ENCODE results near the gene FNDC7.
"Not testable (repeated sequence)": the region's sequence is repeated elsewhere in the genome, so short reads cannot be mapped to it uniquely, and the experiment has no call there.

Gene FNDC7

DNA sequence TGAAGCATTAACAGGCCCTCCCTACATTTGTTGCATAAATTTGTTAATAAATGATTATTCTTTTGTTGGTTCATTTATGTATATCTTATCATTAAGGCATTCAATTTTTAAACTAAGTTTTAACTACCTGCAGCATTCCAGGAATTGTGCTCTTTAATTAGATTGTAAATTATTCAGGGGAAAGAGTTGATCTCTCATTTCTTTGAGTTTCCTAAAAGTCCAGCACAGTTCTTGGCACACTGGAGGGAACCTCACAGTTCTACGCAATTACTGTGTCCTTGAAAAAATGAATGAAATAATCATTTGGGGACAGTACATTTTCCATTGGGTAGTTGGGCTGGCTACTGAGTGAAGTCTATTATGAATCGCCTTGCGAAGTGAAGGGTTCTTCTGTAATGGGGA lies 33.3 kb downstream of the FNDC7 start:
- no peak for DNase-seq

DNA sequence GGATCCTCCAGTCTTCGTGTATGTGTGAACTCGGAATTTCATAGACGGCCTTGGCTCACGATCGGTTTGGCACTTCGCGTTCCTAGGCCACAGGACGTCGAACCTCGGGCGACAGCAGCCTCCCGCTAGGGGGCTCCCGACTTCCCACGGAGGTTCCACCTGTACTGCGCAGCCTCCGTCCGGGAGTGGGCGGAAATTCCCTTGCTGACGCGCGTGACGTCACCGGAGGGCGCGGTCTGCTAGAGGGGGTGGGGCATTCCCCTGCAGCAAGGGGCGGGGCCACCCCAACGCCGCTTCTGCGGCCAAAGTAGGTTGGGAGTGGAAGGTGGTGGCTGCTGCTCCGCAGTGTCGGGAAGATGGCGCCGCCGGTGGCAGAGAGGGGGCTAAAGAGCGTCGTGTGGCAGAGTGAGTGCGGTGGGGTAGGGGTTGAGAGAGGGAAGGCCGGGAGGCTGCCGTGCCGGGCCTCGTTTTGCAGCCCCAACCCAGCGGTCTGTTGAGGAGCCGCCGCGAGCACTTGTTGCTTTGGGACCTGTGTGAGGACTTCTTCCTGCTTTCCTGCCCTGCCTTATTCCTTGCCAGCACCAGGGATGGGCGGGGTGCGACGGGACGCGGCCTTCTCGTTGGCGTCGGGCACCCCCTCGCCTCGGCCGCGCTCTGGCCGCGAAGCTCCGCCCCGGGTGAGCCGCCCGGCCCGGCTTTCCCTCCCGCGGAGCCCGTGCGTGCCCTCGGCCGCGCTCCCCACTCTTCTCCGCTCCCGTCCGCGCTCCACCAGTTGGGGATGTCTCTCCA lies 33.9 kb downstream of the FNDC7 start, which contains the start of gene STXBP3:
Gene STXBP3 (plus strand): TSS at position 293 of the 789 bp plus-strand sequence. CDS start 64 bp downstream, at position 357.
- DNase-seq, result peak; percentile 57

DNA sequence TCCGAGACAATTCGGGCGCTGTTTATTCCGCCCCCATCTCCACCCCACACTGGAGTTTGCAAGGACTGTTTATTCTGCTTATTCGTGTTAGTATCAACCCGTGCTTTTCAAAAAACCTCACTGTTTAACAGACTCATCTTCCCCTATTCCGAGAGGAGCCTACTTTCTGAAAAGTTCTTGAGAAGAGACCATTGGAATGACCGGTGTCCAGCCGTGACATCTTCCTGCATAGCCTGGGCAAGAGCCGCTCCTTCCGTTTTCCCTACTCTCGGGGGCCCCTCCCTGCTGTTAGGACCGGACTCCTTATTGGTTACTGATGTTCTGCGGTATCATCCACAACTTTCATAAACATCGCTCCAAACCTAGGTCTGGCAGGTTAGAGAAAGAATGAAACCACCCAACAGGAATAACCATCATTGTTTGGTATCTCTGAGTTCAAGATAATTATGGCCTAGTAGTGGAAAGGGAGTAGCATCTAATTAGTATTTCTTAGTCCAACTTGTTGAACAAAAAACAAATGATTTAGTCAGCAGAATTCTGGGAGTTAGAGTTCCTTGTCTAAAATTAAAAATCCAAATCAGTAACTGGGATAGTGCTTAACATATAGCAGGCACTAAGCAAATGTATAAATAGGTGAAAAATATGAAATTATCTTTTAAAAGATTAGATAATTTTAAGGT lies 34.6 kb downstream of the FNDC7 start:
- no peak for DNase-seq

DNA sequence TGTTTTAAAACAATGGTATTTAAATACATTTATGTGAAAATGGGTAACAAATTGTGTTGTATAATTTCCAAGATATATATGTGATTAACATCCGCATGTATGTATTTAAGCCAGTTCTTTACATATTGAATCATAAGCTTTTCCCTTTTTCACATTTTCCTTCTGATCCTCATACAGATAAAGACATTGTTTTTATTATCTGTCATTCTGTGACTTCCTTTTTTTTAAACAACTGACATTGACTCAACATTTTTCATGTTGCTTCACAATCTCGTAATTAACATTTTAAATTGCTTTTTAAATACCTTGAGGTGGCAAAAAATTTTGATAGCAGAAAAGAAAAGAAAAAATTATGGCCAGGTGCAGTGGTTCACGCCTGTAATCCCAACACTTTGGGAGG lies 35.2 kb downstream of the FNDC7 start:
- no peak for DNase-seq

DNA sequence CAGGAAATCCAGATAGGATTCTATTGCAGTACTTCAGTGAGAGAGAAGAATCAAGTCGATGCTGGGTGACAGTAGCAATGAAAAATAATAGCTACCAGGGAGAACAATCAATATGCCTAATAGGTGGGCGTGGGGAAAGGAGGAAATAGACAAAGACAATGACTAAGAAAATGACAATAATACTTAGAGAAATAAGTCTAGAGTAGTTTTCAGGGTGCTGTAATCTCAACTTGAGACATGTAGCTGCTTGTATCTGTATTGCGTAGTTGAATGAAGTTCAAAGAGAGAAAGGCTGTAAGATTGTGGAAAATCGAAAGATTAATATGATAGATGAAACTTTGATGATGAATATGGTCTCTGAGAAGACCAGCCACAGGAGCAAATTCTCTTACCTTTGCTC lies 36.4 kb downstream of the FNDC7 start:
- no peak for DNase-seq

DNA sequence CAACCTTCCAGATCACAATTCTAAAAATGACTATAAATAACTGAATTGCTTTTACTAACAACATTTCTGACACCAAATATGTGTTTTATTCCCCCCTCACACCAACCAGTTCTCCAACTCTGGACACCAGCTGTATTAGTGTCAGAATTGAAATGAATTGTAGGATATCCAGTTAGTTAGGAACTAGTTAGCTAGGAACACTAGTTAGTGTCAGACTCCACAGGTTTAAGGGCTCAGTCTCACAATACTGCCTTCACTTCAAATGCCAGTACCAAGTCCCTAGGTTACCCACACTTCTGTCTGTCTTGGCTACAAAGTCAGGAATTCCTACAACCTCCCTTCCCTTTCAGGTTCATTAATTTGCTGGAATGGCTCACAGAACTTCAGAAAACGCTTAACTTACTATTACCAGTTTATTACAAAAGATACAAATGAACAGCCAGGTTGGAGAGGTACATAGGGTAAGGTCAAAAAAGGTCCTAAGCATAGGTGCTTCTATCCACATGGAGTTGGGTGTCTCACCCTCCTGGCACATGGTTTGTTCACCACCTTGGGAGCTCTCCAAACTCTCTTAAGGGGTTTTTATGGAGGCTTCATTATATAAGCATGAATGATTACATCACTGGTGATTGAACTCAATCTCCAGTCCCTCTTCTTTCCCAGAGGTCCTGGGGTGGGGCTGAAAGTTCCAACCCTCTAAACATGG lies 37.9 kb downstream of the FNDC7 start:
- no peak for DNase-seq

DNA sequence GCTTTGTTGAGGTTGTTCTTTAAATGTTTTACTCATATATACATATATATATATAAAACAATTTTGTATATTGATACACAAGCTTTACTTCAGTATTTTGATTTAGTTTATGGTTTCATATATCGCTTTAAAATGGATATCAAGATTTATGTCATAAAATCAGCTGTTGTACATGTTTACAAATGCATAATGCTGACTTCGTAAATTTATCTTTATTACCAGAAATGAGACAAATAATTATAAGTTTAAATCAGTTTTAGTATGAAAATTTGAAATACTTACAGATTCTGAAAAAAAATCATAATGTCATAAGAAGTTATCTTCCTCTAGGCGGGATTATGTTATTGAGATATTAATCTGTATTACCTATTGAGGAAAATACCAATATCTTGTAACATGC lies 40.7 kb downstream of the FNDC7 start:
- DNase-seq, result no peak

DNA sequence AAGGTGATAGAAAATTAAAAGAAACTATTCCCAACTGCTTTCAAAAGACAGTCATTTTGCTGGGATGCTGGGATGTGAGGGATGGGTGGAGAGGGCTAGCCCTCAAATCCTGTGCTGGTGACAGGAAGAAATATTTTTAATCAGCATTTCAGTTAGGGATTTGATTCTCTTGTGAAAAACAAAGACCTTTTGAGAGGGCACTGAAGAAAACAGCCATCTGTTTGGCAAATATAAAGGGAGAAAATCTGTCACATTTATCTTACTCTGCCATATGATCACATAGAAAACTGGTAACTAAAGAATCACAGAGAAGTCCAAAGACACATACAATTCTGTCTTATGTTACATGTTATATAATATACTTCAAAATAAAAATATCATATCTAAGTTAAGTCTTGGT lies 46.1 kb downstream of the FNDC7 start:
- DNase-seq, result no peak

DNA sequence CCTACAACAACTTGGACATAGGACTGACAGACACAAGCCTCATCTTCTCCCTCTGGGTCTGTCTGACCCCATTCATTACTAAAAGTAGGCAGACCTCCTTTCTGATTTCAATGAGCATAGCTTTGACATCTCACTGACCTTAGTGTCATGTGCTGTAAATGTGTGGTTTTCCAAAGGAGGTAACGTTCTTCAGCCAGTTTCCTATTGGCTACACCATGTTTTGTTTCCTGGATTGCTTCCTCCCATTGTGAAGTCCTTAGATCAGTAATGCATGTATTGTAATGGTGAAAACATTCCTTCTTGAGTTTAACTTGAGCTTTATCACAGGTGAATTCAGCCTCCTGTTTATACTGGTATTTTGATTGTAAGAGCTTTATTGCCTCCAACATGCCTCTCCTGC lies 54.4 kb downstream of the FNDC7 start:
- no peak for DNase-seq

DNA sequence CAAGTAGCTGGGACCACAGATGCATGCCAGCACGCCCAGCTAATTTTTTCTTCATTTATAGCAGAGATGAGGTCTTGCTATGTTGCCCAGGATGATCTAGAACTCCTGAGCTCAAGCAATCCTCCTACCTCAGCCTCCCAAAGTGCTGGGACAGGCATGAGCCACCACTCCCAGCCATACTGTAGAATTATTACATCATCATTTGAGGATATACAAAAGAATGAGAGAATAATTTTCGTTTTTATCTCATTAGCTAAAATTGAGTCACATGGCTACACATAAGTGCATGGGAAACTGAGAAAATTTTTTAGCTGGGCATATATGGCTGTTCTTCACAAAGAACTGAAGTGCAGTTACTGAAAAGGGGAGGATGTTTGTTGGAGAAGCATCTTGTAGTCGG lies 55.0 kb downstream of the FNDC7 start:
- DNase-seq, result no peak

DNA sequence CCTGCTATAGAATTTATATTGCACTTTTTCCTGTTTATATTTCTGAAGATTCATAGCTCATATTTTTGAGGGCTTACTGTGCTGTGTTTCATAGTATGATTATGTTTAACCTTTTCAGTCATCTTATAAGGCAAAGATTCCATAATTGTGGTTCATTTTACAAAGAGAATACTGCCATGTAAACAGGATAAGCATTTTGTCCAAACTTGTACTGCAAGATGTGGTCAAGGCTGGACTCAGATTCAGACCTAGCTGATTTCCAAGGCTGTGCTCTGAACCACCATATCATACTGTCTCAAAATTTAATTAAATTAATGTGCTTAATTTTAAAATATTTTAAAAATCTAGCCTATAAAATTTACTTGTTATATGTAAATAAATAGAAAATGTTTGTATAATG lies 65.1 kb downstream of the FNDC7 start:
- DNase-seq, result no peak

DNA sequence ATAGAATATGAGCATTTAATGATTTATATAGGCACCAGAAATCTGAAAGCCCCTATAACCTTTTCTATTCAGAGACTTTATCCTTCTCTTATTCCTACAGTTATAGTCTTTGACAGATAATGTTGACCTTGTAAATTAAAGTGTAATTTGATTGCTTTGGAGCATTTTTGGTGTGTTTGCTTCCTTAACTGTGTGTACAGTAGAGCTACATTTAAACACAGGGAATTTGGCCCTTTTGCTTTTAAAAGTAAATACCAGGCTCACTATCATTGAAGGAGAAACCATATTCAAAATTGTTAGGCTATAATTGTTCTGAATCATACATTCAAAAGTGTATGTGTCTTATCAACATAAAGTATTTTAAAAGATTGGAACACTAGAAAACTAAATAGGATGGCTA lies 66.7 kb downstream of the FNDC7 start:
- no peak for DNase-seq

DNA sequence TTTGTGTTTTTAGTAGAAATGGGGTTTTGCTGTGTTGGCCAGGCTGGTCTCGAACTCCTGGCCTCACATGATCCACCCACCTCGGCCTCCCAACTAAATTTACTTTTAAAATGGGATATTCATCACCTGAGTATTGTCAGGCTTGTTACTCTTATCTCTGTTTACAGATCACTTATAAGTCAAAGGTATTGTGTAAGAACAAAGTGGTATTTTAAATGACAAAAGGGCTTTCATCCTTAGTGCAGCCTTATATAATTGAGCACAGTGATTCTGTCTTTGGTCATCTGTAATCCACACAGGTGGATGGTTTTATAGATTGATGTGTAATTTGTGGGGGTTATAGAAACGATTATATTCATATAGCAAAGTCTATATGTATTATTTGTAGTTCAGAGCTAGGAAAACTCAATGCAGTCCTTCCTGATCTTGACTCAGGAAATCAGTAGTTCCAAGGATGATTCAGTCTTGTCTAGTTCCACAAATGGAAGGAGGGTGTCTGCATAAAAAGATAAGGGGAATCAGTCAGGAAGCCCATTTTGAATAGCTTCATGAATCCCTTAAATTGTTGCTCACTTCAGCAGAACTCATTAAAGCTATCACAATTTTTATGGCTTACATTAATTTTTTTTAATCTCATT lies 68.3 kb downstream of the FNDC7 start:
- DNase-seq, result no peak

DNA sequence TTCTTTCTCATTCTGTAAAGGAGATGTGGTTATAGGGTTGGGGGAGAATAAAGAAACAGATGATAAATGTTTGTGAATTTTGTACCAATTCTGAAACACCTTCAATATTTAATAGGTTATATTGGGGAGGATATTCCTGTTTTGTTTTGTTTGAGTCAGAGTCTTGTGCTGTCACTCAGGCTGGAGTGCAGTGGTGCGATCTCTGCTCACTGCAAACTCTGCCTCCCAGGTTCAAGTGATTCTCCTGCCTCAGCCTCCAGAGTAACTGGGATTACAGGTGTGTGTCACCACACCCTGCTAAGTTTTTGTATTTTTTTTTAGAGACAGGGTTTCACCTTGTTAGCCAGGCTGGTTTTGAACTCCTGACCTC lies 68.9 kb downstream of the FNDC7 start:
- not testable (repeated sequence) for DNase-seq

DNA sequence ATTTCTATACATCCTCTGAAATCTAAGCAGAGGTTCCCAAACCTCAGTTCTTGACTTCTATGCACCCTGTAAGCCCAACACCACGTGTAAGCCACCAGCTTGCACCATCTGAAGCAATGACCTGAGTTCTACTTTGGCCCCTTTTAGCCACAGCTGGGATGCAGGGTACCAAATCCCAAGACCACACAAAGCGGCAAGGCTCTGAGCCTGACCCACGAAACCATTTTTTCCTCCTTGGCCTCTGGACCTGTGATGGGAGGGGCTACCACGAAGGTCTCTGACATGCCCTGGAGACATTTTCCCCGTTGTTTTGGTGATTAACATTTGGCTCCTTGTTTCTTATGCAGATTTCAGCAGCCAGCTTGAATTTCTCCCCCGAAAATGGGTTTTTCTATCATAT lies 72.6 kb downstream of the FNDC7 start:
- DNase-seq, result no peak

DNA sequence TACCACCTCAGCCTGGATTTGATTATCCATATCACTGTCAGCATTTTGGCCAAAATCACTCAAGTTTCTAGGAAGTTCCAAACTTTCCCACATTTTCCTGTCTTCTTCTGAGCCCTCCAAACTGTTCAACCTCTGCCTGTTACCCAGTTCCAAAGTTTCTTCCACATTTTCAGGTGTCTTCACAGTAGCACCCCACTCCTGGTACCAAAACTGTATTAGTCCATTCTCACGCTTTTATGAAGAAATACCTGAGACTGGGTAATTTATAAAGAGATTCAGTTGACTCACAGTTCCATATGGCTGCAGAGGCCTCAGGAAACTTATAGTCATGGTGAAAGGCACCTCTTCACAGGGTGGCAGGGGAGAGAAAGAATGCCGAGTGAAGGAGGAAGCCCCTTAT lies 73.2 kb downstream of the FNDC7 start:
- no peak for DNase-seq

DNA sequence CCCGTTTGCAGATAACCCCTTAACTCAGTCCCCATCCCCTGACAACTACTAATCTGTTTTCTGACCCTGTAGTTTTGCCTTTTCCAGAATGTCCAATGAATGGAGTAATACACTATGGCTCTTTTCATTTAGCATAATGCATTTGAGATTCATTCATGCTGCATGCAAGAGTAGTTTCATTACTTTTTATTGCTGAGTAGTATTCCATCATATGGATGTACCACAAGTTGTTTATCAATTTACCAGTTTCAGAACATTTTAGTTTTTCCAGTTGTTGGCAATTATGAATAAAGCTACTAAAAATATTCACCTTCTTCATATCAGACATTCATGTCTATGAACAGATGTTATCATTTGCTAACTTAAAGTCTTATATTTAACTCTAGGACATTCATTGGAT lies 79.1 kb downstream of the FNDC7 start:
- DNase-seq, result no peak

Data from SIG-M5 (cell line).